SK-N-MC (cell line): ENCODE data around the gene AVEN.

Experiments
- EZH2 ChIP-seq: fragments of 200-600 bp; sonication (generic); IDR thresholded peaks from one replicate; pipeline ENCODE4 v1.6.1; 2017; ENCODE audit warnings: antibody characterized with exemption
- POLR2AphosphoS5 ChIP-seq: IDR thresholded peaks from 2 replicates; pipeline ENCODE4 v1.6.1; 2012; ENCODE audit warnings: mild to moderate bottlenecking, low read depth, low read length, borderline replicate concordance

- TF ChIP-seq EZH2, result no peak
- no peak for TF ChIP-seq POLR2AphosphoS5
Observed at GRCh38 chr15:33982516-33982915, 56.5 kb downstream of the AVEN start.
